ENCODE data around the gene KRTAP4-9. TPM values are rescaled to one million over a fixed set of nuclear protein-coding genes. Genes with fewer than 3 reads are reported as not detected.
"Not testable (repeated sequence)": the region's sequence is repeated elsewhere in the genome, so short reads cannot be mapped to it uniquely, and the experiment has no call there.

The KRTAP4-9 gene
- total RNA-seq, 1 donor = not detected

- no peak for TF ChIP-seq CTCF (IDR thresholded peaks at IDR 0.05; ENCODE audit: insufficient read depth, low read length)
- H3K4me3 ChIP-seq (ENCODE audit: low read depth, low read length) = no peak overlapping the region
- no peak for DNase-seq (ENCODE audit: low read depth)
Observed at GRCh38 chr17:41147531-41148204, 42.5 kb downstream of the KRTAP4-9 start.

- not testable (repeated sequence) for DNase-seq (ENCODE audit: low read depth); H3K4me3 ChIP-seq (ENCODE audit: low read depth, low read length)
Observed at GRCh38 chr17:41148971-41149651, 43.9 kb downstream of the KRTAP4-9 start.

- no peak within 1 kb of the TSS for H3K4me3 ChIP-seq (ENCODE audit: low read depth, low read length)
- TF ChIP-seq CTCF (IDR thresholded peaks at IDR 0.05; ENCODE audit: insufficient read depth, low read length) = no peak
- DNase-seq (ENCODE audit: low read depth) = no peak
Observed at GRCh38 chr17:41149652-41149985, 44.4 kb downstream of the KRTAP4-9 start, which contains the start of gene KRTAP4-5. TSS of gene KRTAP4-5 (minus strand) at chr17:41149825. CDS start at chr17:41149767, 58 bp downstream.

GRCh38 chr17:41150026-41150425 lies 44.8 kb downstream of the KRTAP4-9 start:
- no peak for DNase-seq (ENCODE audit: low read depth)
- no peak overlapping the region for H3K4me3 ChIP-seq (ENCODE audit: low read depth, low read length)
- no peak for TF ChIP-seq CTCF (IDR thresholded peaks at IDR 0.05; ENCODE audit: insufficient read depth, low read length)

GRCh38 chr17:41151525-41151924 lies 46.3 kb downstream of the KRTAP4-9 start:
- no peak for DNase-seq (ENCODE audit: low read depth)
- no peak overlapping the region for H3K4me3 ChIP-seq (ENCODE audit: low read depth, low read length)
- no peak for TF ChIP-seq CTCF (IDR thresholded peaks at IDR 0.05; ENCODE audit: insufficient read depth, low read length)

- H3K4me3 ChIP-seq (ENCODE audit: low read depth, low read length) = no peak overlapping the region
- no peak for TF ChIP-seq CTCF (IDR thresholded peaks at IDR 0.05; ENCODE audit: insufficient read depth, low read length)
- no peak for DNase-seq (ENCODE audit: low read depth)
Observed at GRCh38 chr17:41153856-41154255, 48.7 kb downstream of the KRTAP4-9 start.

Other genes starting within 250 kb of the KRTAP4-9 start
- not detected in 2 replicates for gene KRT12, start 238.2 kb upstream of the KRTAP4-9 start, total RNA-seq (ENCODE audit: low replicate concordance)
- not detected in 2 replicates for gene KRT20, start 220.1 kb upstream of the KRTAP4-9 start, total RNA-seq (ENCODE audit: low replicate concordance)
- not detected in 2 replicates for gene KRT23, start 167.7 kb upstream of the KRTAP4-9 start, total RNA-seq (ENCODE audit: low replicate concordance)
- not detected in 2 replicates for gene KRT39, start 138.4 kb upstream of the KRTAP4-9 start, total RNA-seq (ENCODE audit: low replicate concordance)
- gene KRT40, start 121.1 kb upstream of the KRTAP4-9 start, total RNA-seq (ENCODE audit: low replicate concordance) = not detected in 2 replicates
- gene KRTAP3-3, start 111.2 kb upstream of the KRTAP4-9 start, total RNA-seq (ENCODE audit: low replicate concordance) = not detected in 2 replicates
- gene KRTAP3-2, start 105.5 kb upstream of the KRTAP4-9 start, total RNA-seq (ENCODE audit: low replicate concordance) = not detected in 2 replicates
- not detected in 2 replicates for gene KRTAP3-1, start 96.3 kb upstream of the KRTAP4-9 start, total RNA-seq (ENCODE audit: low replicate concordance)
- 1.4 TPM in 1 of 2 replicates, not detected in the other for gene KRTAP1-5, start 78.2 kb upstream of the KRTAP4-9 start, total RNA-seq (ENCODE audit: low replicate concordance)
- not detected in 2 replicates for gene KRTAP1-4, start 75.2 kb upstream of the KRTAP4-9 start, total RNA-seq (ENCODE audit: low replicate concordance)
- not detected in 2 replicates for gene KRTAP1-3, start 70.5 kb upstream of the KRTAP4-9 start, total RNA-seq (ENCODE audit: low replicate concordance)
- not detected in 2 replicates for gene KRTAP1-1, start 63.9 kb upstream of the KRTAP4-9 start, total RNA-seq (ENCODE audit: low replicate concordance)
- gene KRTAP2-1, start 58.1 kb upstream of the KRTAP4-9 start, total RNA-seq (ENCODE audit: low replicate concordance) = not detected in 2 replicates
- not detected in 2 replicates for gene KRTAP2-2, start 50.2 kb upstream of the KRTAP4-9 start, total RNA-seq (ENCODE audit: low replicate concordance)
- gene KRTAP2-3, start 45.3 kb upstream of the KRTAP4-9 start, total RNA-seq (ENCODE audit: low replicate concordance) = not detected in 2 replicates
- not detected in 2 replicates for gene KRTAP2-4, start 39.5 kb upstream of the KRTAP4-9 start, total RNA-seq (ENCODE audit: low replicate concordance)
- not detected in 2 replicates for gene KRTAP4-7, start 21.2 kb upstream of the KRTAP4-9 start, total RNA-seq (ENCODE audit: low replicate concordance)
- gene KRTAP4-8, start 7.2 kb upstream of the KRTAP4-9 start, total RNA-seq (ENCODE audit: low replicate concordance) = not detected in 2 replicates
- not detected in 2 replicates for gene KRTAP4-16, start 3.2 kb upstream of the KRTAP4-9 start, total RNA-seq (ENCODE audit: low replicate concordance)
- gene KRTAP4-11, start 13.0 kb downstream of the KRTAP4-9 start, total RNA-seq (ENCODE audit: low replicate concordance) = not detected in 2 replicates
- gene KRTAP4-12, start 18.8 kb downstream of the KRTAP4-9 start, total RNA-seq (ENCODE audit: low replicate concordance) = not detected in 2 replicates
- not detected in 2 replicates for gene KRTAP4-6, start 35.2 kb downstream of the KRTAP4-9 start, total RNA-seq (ENCODE audit: low replicate concordance)
- gene KRTAP4-5, start 44.4 kb downstream of the KRTAP4-9 start, total RNA-seq (ENCODE audit: low replicate concordance) = not detected in 2 replicates
- gene KRTAP4-4, start 55.4 kb downstream of the KRTAP4-9 start, total RNA-seq (ENCODE audit: low replicate concordance) = not detected in 2 replicates
- gene KRTAP4-3, start 62.8 kb downstream of the KRTAP4-9 start, total RNA-seq (ENCODE audit: low replicate concordance) = not detected in 2 replicates
- gene KRTAP4-2, start 72.8 kb downstream of the KRTAP4-9 start, total RNA-seq (ENCODE audit: low replicate concordance) = not detected in 2 replicates
- not detected in 2 replicates for gene KRTAP4-1, start 79.5 kb downstream of the KRTAP4-9 start, total RNA-seq (ENCODE audit: low replicate concordance)
- gene KRTAP9-1, start 84.5 kb downstream of the KRTAP4-9 start, total RNA-seq (ENCODE audit: low replicate concordance) = not detected in 2 replicates
- not detected in 2 replicates for gene KRTAP9-2, start 121.3 kb downstream of the KRTAP4-9 start, total RNA-seq (ENCODE audit: low replicate concordance)
- gene KRTAP9-3, start 127.1 kb downstream of the KRTAP4-9 start, total RNA-seq (ENCODE audit: low replicate concordance) = not detected in 2 replicates
- not detected in 2 replicates for gene KRTAP9-8, start 132.6 kb downstream of the KRTAP4-9 start, total RNA-seq (ENCODE audit: low replicate concordance)
- not detected in 2 replicates for gene KRTAP9-4, start 144.3 kb downstream of the KRTAP4-9 start, total RNA-seq (ENCODE audit: low replicate concordance)
- not detected in 2 replicates for gene KRTAP9-9, start 150.0 kb downstream of the KRTAP4-9 start, total RNA-seq (ENCODE audit: low replicate concordance)
- gene KRTAP9-6, start 160.0 kb downstream of the KRTAP4-9 start, total RNA-seq (ENCODE audit: low replicate concordance) = not detected in 2 replicates
- not detected in 2 replicates for gene KRTAP9-7, start 170.3 kb downstream of the KRTAP4-9 start, total RNA-seq (ENCODE audit: low replicate concordance)
- gene KRTAP29-1, start 197.5 kb downstream of the KRTAP4-9 start, total RNA-seq (ENCODE audit: low replicate concordance) = not detected in 2 replicates
- not detected in 2 replicates for gene KRTAP16-1, start 203.9 kb downstream of the KRTAP4-9 start, total RNA-seq (ENCODE audit: low replicate concordance)
- gene KRTAP17-1, start 210.3 kb downstream of the KRTAP4-9 start, total RNA-seq (ENCODE audit: low replicate concordance) = not detected in 2 replicates
- not detected in 2 replicates for gene KRT33A, start 245.4 kb downstream of the KRTAP4-9 start, total RNA-seq (ENCODE audit: low replicate concordance)